ENCODE data around the gene FOXP1. TPM values are rescaled to one million over a fixed set of nuclear protein-coding genes. Genes with fewer than 3 reads are reported as not detected.

FOXP1 gene
- total and polyA plus RNA-seq, 9 of the 15 experiments (the other 6 are each of a cell fraction or from before 2014, with no cell fraction given): 7.7 to 34.5 (median 13.7) TPM

DNA sequence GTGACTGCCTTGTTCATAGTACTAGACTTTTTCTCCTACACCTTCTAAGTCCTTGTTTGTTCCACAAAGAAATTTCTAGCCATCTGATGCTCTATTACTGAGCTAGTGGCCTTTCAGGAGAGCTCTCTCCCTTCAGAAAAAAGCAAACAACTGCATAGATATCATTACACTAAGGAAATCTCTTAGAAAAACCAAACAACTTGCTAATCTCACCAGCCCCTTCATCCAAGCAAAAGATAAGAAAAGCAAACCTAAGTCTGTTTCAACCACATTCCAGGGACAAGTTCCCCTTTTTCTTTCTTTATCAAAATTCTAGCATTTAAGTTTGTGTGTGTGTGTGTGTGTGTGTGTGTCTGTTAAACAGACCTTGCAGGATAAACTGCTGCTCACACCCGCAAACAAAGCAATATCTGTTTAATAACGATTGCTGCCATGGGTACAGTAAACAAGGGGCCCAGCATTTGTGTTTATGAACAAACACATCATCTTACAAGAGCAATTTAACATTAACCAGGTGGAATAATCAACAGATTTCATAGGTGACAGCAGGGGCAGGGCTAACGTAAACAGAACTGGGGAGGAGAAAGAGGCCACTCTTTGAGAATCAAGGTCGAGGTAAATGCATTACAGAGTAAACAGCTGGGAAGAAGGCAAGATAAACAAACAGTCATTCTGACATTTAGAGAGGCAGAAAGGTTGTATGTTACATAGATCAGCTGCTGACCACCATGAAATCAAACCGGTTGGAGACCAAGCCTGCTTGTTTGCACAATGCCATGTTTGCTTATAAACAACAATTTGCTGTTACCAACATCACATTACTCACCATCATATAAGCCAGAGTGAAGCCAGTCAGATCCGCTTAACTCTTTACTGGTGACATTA, 375.1 kb downstream of the FOXP1 start (continued):
- TF ChIP-seq IRF2 (CRISPR knock-in tag; IDR thresholded peaks at IDR 0.05): no peak
- no peak for TF ChIP-seq ZNF140 (CRISPR knock-in tag; IDR thresholded peaks at IDR 0.05)
- TF ChIP-seq, protein P1, sequence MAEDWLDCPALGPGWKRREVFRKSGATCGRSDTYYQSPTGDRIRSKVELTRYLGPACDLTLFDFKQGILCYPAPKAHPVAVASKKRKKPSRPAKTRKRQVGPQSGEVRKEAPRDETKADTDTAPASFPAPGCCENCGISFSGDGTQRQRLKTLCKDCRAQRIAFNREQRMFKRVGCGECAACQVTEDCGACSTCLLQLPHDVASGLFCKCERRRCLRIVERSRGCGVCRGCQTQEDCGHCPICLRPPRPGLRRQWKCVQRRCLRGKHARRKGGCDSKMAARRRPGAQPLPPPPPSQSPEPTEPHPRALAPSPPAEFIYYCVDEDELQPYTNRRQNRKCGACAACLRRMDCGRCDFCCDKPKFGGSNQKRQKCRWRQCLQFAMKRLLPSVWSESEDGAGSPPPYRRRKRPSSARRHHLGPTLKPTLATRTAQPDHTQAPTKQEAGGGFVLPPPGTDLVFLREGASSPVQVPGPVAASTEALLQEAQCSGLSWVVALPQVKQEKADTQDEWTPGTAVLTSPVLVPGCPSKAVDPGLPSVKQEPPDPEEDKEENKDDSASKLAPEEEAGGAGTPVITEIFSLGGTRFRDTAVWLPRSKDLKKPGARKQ (CRISPR knock-in tag; IDR thresholded peaks at IDR 0.05): no peak
- no peak for TF ChIP-seq MIER1 (IDR thresholded peaks at IDR 0.05; ENCODE audit: low read depth)
- TF ChIP-seq ZBTB8A (IDR thresholded peaks at IDR 0.05; ENCODE audit: partially characterized antibody): no peak
- TF ChIP-seq NBN (IDR thresholded peaks at IDR 0.05; ENCODE audit: low read depth): peak; percentile 52; the same call in 1 of the 2 replicates
- TF ChIP-seq, protein P2, sequence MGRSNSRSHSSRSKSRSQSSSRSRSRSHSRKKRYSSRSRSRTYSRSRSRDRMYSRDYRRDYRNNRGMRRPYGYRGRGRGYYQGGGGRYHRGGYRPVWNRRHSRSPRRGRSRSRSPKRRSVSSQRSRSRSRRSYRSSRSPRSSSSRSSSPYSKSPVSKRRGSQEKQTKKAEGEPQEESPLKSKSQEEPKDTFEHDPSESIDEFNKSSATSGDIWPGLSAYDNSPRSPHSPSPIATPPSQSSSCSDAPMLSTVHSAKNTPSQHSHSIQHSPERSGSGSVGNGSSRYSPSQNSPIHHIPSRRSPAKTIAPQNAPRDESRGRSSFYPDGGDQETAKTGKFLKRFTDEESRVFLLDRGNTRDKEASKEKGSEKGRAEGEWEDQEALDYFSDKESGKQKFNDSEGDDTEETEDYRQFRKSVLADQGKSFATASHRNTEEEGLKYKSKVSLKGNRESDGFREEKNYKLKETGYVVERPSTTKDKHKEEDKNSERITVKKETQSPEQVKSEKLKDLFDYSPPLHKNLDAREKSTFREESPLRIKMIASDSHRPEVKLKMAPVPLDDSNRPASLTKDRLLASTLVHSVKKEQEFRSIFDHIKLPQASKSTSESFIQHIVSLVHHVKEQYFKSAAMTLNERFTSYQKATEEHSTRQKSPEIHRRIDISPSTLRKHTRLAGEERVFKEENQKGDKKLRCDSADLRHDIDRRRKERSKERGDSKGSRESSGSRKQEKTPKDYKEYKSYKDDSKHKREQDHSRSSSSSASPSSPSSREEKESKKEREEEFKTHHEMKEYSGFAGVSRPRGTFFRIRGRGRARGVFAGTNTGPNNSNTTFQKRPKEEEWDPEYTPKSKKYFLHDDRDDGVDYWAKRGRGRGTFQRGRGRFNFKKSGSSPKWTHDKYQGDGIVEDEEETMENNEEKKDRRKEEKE (IDR thresholded peaks at IDR 0.05; ENCODE audit: borderline replicate concordance in 1 of 2, control insufficient read depth in 1 of 2, low read depth in 2 of 2, low read length in 1 of 2): no peak
- TF ChIP-seq ZNF354B (CRISPR knock-in tag; IDR thresholded peaks at IDR 0.05): no peak
- no peak for TF ChIP-seq ZNF253 (CRISPR knock-in tag; conservative IDR thresholded peaks at IDR 0.05)
- TF ChIP-seq GABPB2 (CRISPR knock-in tag; conservative IDR thresholded peaks at IDR 0.05): no peak
- TF ChIP-seq ZNF384 (IDR thresholded peaks at IDR 0.05; ENCODE audit: low read depth, low read length): 0 out of 2 replicates have a peak, but pooled peaks have one; percentile 20
- TF ChIP-seq, protein P3, sequence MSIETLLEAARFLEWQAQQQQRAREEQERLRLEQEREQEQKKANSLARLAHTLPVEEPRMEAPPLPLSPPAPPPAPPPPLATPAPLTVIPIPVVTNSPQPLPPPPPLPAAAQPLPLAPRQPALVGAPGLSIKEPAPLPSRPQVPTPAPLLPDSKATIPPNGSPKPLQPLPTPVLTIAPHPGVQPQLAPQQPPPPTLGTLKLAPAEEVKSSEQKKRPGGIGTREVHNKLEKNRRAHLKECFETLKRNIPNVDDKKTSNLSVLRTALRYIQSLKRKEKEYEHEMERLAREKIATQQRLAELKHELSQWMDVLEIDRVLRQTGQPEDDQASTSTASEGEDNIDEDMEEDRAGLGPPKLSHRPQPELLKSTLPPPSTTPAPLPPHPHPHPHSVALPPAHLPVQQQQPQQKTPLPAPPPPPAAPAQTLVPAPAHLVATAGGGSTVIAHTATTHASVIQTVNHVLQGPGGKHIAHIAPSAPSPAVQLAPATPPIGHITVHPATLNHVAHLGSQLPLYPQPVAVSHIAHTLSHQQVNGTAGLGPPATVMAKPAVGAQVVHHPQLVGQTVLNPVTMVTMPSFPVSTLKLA (conservative IDR thresholded peaks at IDR 0.05): peak in 1 of 2 experiments; percentile 55; a peak in 1 of 4 replicates
- TF ChIP-seq RBFOX2 (IDR thresholded peaks at IDR 0.05; ENCODE audit: low read depth, low read length): no peak
- peak; percentile 50 for TF ChIP-seq SPI1 (IDR thresholded peaks at IDR 0.05; ENCODE audit: borderline replicate concordance, low read depth, low read length)
- no peak for TF ChIP-seq NFIX (CRISPR knock-in tag; IDR thresholded peaks at IDR 0.05; ENCODE audit: low read depth)
- no peak for TF ChIP-seq IFI16 (CRISPR knock-in tag; IDR thresholded peaks at IDR 0.05)
- TF ChIP-seq ZNF217 (CRISPR knock-in tag; IDR thresholded peaks at IDR 0.05): no peak
- TF ChIP-seq ZNF583 (CRISPR knock-in tag; IDR thresholded peaks at IDR 0.05): no peak
- no peak for TF ChIP-seq CC2D1A (IDR thresholded peaks at IDR 0.05)
- peak in 1 of 2 experiments; percentile 31 for TF ChIP-seq NCOA2 (IDR thresholded peaks at IDR 0.05; ENCODE audit: partially characterized antibody in 2 of 2)
- no peak for TF ChIP-seq PHB (CRISPR knock-in tag; IDR thresholded peaks at IDR 0.05)
- TF ChIP-seq ZFX (CRISPR knock-in tag; IDR thresholded peaks at IDR 0.05): no peak
